Astrocyte (in vitro differentiated cells and primary cell): ENCODE results near the gene STMND1. TPM values are rescaled to one million over a fixed set of nuclear protein-coding genes. Genes with fewer than 3 reads are reported as not detected.

Source experiments
- total RNA-seq: library from RNA; stranded (reverse); gene quantifications from 2 replicates; pipeline ENCODE4 v1.2.1, GENCODE V29; 2021

Gene STMND1
- total RNA-seq, 1 donor from 2014 or later = 0.16 TPM

Other genes starting within 250 kb of the STMND1 start
- 18.2 and 22.7 TPM in 2 replicates for gene RBM24, start 179.3 kb downstream of the STMND1 start, total RNA-seq